Measurements from ENCODE around the gene GPR37. TPM values are rescaled to one million over a fixed set of nuclear protein-coding genes. Genes with fewer than 3 reads are reported as not detected.

The GPR37 gene
- total RNA-seq, 4 donors from 2014 or later = 3.1 to 6.9 (median 6.1) TPM

- 75% methylated on average over 2 of the region's 2 CpGs for WGBS
- H3K27me3 ChIP-seq = no peaks in the 10 kb centered on the region
- no peaks in the 10 kb centered on the region for H3K9me3 ChIP-seq
- no peak overlapping the region for H3K27ac ChIP-seq
- H3K4me3 ChIP-seq = no peak overlapping the region
- no peaks in the 10 kb centered on the region for H3K36me3 ChIP-seq
- no peaks in the 10 kb centered on the region for H3K4me1 ChIP-seq
- TF ChIP-seq EP300 (IDR thresholded peaks at IDR 0.05) = no peak
- no peak for TF ChIP-seq POLR2AphosphoS5 (IDR thresholded peaks at IDR 0.05)
- TF ChIP-seq CTCF (IDR thresholded peaks at IDR 0.05) = no peak
- TF ChIP-seq POLR2A (IDR thresholded peaks at IDR 0.05) = no peak
- DNase-seq (ENCODE audit: low spot score in 2 of 2) = no peak
Measured at GRCh38 chr7:124777268-124777667, 11.7 kb upstream of the GPR37 start.

- no peak overlapping the region for H3K4me3 ChIP-seq
- no peak overlapping the region for H3K27ac ChIP-seq
- 61% methylated on average over 2 of the region's 2 CpGs for WGBS
- no peaks in the 10 kb centered on the region for H3K27me3 ChIP-seq
- no peak for TF ChIP-seq EP300 (IDR thresholded peaks at IDR 0.05)
- no peak for TF ChIP-seq CTCF (IDR thresholded peaks at IDR 0.05)
- no peak for TF ChIP-seq POLR2A (IDR thresholded peaks at IDR 0.05)
- TF ChIP-seq POLR2AphosphoS5 (IDR thresholded peaks at IDR 0.05) = no peak
- no peaks in the 10 kb centered on the region for H3K9me3 ChIP-seq
- no peaks in the 10 kb centered on the region for H3K36me3 ChIP-seq
- no peaks in the 10 kb centered on the region for H3K4me1 ChIP-seq
- no peak for DNase-seq (ENCODE audit: low spot score in 2 of 2)
Measured at GRCh38 chr7:124776153-124776552, 10.6 kb upstream of the GPR37 start.

GRCh38 chr7:124775422-124775821 lies 9.8 kb upstream of the GPR37 start:
- Histone ChIP-seq H3K27me3 (no peaks in the 10 kb centered on the region), H3K4me1 (no peaks in the 10 kb centered on the region), H3K4me3 (no peak overlapping the region), H3K9me3 (no peaks in the 10 kb centered on the region), H3K36me3 (no peaks in the 10 kb centered on the region), H3K27ac (no peak overlapping the region)
- no peak for TF ChIP-seq EP300 (IDR thresholded peaks at IDR 0.05)
- no peak for TF ChIP-seq CTCF (IDR thresholded peaks at IDR 0.05)
- TF ChIP-seq POLR2A (IDR thresholded peaks at IDR 0.05) = no peak
- no peak for TF ChIP-seq POLR2AphosphoS5 (IDR thresholded peaks at IDR 0.05)
- no peak for DNase-seq (ENCODE audit: low spot score in 2 of 2)

- WGBS = 80% methylated on average over 4 of the region's 4 CpGs
- no peaks in the 10 kb centered on the region for H3K27me3 ChIP-seq
- no peaks in the 10 kb centered on the region for H3K9me3 ChIP-seq
- H3K4me3 ChIP-seq = no peak overlapping the region
- no peak overlapping the region for H3K27ac ChIP-seq
- no peak for DNase-seq (ENCODE audit: low spot score in 2 of 2)
- H3K36me3 ChIP-seq = no peaks in the 10 kb centered on the region
- TF ChIP-seq POLR2A (IDR thresholded peaks at IDR 0.05) (no peak), CTCF (IDR thresholded peaks at IDR 0.05) (no peak), POLR2AphosphoS5 (IDR thresholded peaks at IDR 0.05) (no peak), EP300 (IDR thresholded peaks at IDR 0.05) (no peak)
- no peaks in the 10 kb centered on the region for H3K4me1 ChIP-seq
Measured at GRCh38 chr7:124773938-124774337, 8.3 kb upstream of the GPR37 start.

- TF ChIP-seq POLR2AphosphoS5 (IDR thresholded peaks at IDR 0.05) (no peak), POLR2A (IDR thresholded peaks at IDR 0.05) (no peak), EP300 (IDR thresholded peaks at IDR 0.05) (no peak), CTCF (IDR thresholded peaks at IDR 0.05) (no peak)
- H3K27ac ChIP-seq = no peak overlapping the region
- no peak for DNase-seq (ENCODE audit: low spot score in 2 of 2)
- no peaks in the 10 kb centered on the region for H3K36me3 ChIP-seq
- WGBS = 44% methylated on average over 3 of the region's 3 CpGs
- no peak overlapping the region for H3K4me3 ChIP-seq
- no peaks in the 10 kb centered on the region for H3K4me1 ChIP-seq
- H3K27me3 ChIP-seq = no peaks in the 10 kb centered on the region
- H3K9me3 ChIP-seq = no peaks in the 10 kb centered on the region
Measured at GRCh38 chr7:124773339-124773738, 7.7 kb upstream of the GPR37 start.

Measured in suprapubic skin (tissue), 4 donors.